Measurements from ENCODE around the gene CTXN2. TPM values are rescaled to one million over a fixed set of nuclear protein-coding genes. Genes with fewer than 3 reads are reported as not detected.

The CTXN2 gene
- total and polyA plus RNA-seq, 2 of the 13 experiments (the other 11 are each of a cell fraction or from before 2014, with no cell fraction given): not detected

- no peak for TF ChIP-seq RFX3 (CRISPR knock-in tag; IDR thresholded peaks at IDR 0.05)
These were observed 30.4 kb downstream of the CTXN2 start (continued) for GRCh38 chr15:48221885-48222284.

GRCh38 chr15:48222627-48223026 is 31.2 kb downstream of the CTXN2 start:
- Histone ChIP-seq H3K27ac (ENCODE audit: extremely low read length, insufficient read depth, low read length) (no peak overlapping the region), H3K4me3 (replicated peaks in 1 of 3; ENCODE audit: insufficient read depth in 1 of 3, low read depth in 2 of 3, low read length in 3 of 3) (no peak overlapping the region), H3K9me3 (ENCODE audit: low read length) (no peaks in the 10 kb centered on the region), H3K4me1 (ENCODE audit: insufficient read depth, low read length) (no peaks in the 10 kb centered on the region), H3K79me2 (ENCODE audit: insufficient read depth, low read length) (no peaks in the 10 kb centered on the region), H3K36me3 (replicated peaks in 1 of 2; ENCODE audit: control insufficient read depth in 1 of 2, insufficient read depth in 2 of 2, low read length in 2 of 2) (no peaks in the 10 kb centered on the region), H4K20me1 (ENCODE audit: insufficient read depth, low read length) (no peaks in the 10 kb centered on the region), H3K9ac (ENCODE audit: insufficient read depth, low read depth, low read length) (no peak overlapping the region), H3K27me3 (ENCODE audit: control insufficient read depth in 1 of 2, insufficient read depth in 2 of 2, low read length in 2 of 2) (no peaks in the 10 kb centered on the region), H2AFZ (ENCODE audit: low read length) (no peak overlapping the region), H3K4me2 (ENCODE audit: low read depth, low read length) (no peak overlapping the region)
- ATAC-seq: no peak
- DNase-seq (ENCODE audit: low spot score): no peak
- 0% methylated on average over 1 of the region's 1 CpG for WGBS (ENCODE audit: low lambda C conversion rate)
- FAIRE-seq: no peak
- ChIA-PET POLR2A (no interaction called here), CTCF (ENCODE audit: low intra/inter-chr PET ratio, low total read pairs) (no interaction called here)
- in situ Hi-C loops (cut with HindIII; ENCODE audit: extremely low pct_ligation_motif_present, low pct_unique_long_range_greater_than_20kb) (no loop called here), intact Hi-C loops (cut with micrococcal nuclease; ENCODE audit: unreplicated experiment) (no loop called here)
- BruUV-seq (replicated peaks): no TSS peak
- no peak for TF ChIP-seq ZNF562 (CRISPR knock-in tag; IDR thresholded peaks at IDR 0.05; ENCODE audit: borderline replicate concordance)
- no peak for TF ChIP-seq ZBTB40 (IDR thresholded peaks at IDR 0.05)
- TF ChIP-seq ZBTB40 (CRISPR knock-in tag; IDR thresholded peaks at IDR 0.05): no peak
- TF ChIP-seq ZNF256 (CRISPR knock-in tag; conservative IDR thresholded peaks at IDR 0.05): no peak
- no peak for TF ChIP-seq PHF21A (CRISPR knock-in tag; IDR thresholded peaks at IDR 0.05)
- TF ChIP-seq, protein P1, sequence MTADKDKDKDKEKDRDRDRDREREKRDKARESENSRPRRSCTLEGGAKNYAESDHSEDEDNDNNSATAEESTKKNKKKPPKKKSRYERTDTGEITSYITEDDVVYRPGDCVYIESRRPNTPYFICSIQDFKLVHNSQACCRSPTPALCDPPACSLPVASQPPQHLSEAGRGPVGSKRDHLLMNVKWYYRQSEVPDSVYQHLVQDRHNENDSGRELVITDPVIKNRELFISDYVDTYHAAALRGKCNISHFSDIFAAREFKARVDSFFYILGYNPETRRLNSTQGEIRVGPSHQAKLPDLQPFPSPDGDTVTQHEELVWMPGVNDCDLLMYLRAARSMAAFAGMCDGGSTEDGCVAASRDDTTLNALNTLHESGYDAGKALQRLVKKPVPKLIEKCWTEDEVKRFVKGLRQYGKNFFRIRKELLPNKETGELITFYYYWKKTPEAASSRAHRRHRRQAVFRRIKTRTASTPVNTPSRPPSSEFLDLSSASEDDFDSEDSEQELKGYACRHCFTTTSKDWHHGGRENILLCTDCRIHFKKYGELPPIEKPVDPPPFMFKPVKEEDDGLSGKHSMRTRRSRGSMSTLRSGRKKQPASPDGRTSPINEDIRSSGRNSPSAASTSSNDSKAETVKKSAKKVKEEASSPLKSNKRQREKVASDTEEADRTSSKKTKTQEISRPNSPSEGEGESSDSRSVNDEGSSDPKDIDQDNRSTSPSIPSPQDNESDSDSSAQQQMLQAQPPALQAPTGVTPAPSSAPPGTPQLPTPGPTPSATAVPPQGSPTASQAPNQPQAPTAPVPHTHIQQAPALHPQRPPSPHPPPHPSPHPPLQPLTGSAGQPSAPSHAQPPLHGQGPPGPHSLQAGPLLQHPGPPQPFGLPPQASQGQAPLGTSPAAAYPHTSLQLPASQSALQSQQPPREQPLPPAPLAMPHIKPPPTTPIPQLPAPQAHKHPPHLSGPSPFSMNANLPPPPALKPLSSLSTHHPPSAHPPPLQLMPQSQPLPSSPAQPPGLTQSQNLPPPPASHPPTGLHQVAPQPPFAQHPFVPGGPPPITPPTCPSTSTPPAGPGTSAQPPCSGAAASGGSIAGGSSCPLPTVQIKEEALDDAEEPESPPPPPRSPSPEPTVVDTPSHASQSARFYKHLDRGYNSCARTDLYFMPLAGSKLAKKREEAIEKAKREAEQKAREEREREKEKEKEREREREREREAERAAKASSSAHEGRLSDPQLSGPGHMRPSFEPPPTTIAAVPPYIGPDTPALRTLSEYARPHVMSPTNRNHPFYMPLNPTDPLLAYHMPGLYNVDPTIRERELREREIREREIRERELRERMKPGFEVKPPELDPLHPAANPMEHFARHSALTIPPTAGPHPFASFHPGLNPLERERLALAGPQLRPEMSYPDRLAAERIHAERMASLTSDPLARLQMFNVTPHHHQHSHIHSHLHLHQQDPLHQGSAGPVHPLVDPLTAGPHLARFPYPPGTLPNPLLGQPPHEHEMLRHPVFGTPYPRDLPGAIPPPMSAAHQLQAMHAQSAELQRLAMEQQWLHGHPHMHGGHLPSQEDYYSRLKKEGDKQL (CRISPR knock-in tag; IDR thresholded peaks at IDR 0.05; ENCODE audit: low read depth): no peak
- TF ChIP-seq FOXO1 (CRISPR knock-in tag; IDR thresholded peaks at IDR 0.05): no peak

Data from HepG2 (cell line).